Daoy (cell line): ENCODE results near the gene KRTAP5-10. TPM values are rescaled to one million over a fixed set of nuclear protein-coding genes. Genes with fewer than 3 reads are reported as not detected.
A peak's percentile ranks its signal among the peaks of the same experiment; 100 is the strongest.
"Not testable (repeated sequence)": the region's sequence is repeated elsewhere in the genome, so short reads cannot be mapped to it uniquely, and the experiment has no call there.

Source experiments
- DNase-seq: peaks from one replicate; pipeline ENCODE4 v3.0.0-alpha.2; 2015; ENCODE audit warnings: low read depth
- total RNA-seq: library from RNA; depleted of rRNA; stranded (reverse); fragments of >200 nt; shearing (Covaris generic); gene quantifications from 2 replicates; pipeline ENCODE4 v1.2.3, GENCODE V29; 2014

KRTAP5-10 gene
- total RNA-seq, 1 experiment from 2014 or later, result not detected

DNA sequence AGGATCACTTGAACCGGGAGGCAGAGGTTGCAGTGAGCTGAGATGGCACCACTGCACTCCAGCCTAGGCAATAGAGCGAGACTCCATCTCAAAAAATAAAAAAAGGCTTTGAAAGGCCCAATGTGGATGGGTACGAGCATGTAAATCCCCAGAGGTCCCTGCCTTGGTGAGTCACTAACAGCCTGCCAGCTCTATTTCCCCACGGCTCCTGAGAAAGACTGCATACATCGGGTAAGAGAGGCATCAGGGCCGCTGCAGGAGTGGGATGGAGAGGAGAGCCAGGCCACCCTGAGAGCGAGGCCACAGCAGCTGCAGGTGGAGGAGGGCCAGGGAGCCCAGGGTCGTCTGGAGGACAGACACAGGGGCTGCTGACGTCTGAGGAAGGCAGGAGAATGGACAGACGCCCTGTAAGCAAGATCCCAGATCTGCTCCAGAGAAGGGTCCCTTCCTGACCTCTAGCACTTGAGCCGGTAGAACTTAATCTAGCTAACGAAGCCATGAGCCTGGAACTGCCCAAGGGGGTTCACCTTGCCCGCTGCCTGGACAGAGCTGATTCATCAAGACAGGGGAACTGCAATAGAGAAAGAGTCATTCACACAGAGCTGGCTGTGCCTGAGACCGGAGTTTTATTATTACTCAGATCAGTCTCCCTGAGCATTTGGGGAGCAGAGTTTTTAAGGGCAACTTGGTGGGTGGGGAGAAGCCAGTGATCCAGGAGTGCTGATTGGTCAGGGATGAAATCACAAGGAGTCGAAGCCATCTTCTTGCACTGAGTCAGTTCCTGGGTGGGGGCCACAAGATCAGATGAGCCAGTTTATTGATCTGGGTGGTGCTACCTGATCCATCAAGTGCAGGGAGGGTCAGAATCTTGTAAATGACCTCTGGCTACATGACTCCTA is 22.2 kb upstream of the KRTAP5-10 start:
- DNase-seq, result peak; percentile 21

- DNase-seq, result no peak
Measured at GRCh38 chr11:71543866-71544265, 21.5 kb upstream of the KRTAP5-10 start.

DNA sequence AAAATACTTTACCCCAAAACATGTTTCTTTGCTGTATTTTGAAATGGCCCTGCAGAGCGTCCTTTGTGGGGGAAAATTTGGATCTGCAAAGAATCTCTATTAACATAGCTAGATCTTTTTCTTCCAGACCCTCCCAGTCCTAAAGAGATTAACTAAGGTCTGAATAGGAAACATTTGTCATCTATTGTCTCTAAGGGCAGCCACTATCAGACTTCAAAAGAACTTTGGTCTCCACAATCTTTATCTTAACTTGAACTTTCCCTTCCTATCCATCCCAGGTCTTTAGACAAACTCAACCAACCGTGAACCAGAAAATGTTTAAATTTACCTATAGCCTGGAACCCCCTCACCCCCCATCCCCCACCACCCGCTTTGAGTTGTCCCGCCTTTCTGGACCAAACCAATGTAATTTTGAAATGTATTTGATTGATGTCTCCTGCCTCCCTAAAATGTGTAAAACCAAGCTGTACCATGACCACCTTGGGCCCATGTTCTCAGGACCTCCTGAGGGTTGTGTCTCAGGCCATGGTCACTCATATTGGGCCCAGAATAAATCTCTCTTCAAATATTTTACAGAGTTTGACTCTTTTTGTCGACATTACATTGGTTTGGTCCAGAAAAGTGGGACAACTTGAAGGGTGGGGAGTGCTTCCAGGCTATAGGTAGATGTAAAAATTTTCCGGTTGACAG is 20.7 kb upstream of the KRTAP5-10 start:
- no peak for DNase-seq

DNA sequence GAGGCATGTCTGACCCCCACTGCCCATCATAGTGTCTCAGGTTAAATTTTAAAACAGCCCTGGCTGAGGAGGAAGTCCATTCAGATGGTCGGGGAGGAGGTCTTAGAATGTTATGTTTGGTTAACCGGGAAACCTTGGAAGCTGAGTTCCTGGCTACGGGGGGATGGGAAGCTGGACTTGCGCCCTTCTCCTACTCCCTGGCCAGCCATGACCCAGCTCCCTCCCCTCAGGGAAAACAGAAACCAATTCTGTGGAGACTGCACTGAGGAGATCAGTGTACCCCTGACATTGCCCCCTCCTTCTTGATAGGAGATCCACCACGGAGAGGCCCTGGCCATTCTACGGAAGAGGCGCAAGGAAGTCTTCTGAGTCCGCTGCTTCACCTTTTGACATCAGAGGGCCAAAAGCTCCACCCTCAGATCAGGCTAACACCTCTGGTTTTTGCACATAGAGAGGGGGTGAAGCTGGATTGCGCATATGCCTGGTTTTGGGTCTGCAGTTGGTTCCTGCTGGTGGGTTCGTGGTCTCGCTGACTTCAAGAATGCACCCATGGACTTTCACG is 19.9 kb upstream of the KRTAP5-10 start:
- no peak for DNase-seq

DNA sequence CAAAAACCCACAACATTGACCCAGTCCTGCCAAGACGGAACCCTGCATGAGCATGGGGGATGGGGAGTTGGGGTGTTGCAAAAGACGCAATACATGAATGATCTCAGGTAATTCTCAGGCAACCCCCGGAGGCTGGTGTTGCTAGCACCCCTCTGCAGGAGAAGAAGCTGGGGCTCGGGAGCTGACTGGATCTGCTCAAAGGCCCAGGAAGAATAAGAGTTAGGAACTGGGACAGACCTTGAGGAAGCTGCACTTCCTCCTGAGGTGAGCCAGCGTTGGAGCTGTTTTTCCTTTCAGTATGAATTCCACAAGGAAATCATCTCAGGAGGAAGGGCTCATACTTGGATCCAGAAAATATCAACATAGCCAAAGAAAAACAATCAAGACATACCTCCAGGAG is 17.2 kb upstream of the KRTAP5-10 start, which contains the start of gene KRTAP5-9:
TSS of gene KRTAP5-9 (plus strand) at position 301 of the 400 bp plus-strand sequence. CDS start 238 bp downstream, outside the sequence.
- DNase-seq, result no peak

- no peak for DNase-seq
Measured at GRCh38 chr11:71548716-71549151, 16.6 kb upstream of the KRTAP5-10 start.

GRCh38 chr11:71551711-71552110 is 13.7 kb upstream of the KRTAP5-10 start:
- no peak for DNase-seq

- no peak for DNase-seq
Measured at GRCh38 chr11:71554996-71555395, 10.4 kb upstream of the KRTAP5-10 start.

- no peak for DNase-seq
Measured at GRCh38 chr11:71555508-71555907, 9.9 kb upstream of the KRTAP5-10 start.

- no peak for DNase-seq
Measured at GRCh38 chr11:71556018-71556417, 9.3 kb upstream of the KRTAP5-10 start.

DNA sequence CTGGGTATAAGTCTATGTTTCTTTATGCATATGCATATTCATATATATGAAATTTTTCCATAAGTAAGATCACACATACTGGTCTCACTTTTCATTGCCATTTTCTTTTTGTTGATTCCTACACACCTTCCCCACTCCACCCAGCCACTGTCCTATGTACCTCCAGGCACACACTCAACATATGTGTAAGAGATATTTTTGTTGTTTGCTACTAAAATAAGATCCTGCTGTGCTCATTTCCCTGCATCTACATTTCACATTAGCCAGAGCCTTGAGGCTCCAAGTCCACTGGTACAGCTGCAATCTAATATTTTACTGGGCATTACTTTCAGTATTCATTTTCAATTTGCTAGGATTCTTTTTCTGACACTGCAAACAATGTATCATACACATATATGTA is 8.1 kb upstream of the KRTAP5-10 start:
- DNase-seq, result no peak

DNA sequence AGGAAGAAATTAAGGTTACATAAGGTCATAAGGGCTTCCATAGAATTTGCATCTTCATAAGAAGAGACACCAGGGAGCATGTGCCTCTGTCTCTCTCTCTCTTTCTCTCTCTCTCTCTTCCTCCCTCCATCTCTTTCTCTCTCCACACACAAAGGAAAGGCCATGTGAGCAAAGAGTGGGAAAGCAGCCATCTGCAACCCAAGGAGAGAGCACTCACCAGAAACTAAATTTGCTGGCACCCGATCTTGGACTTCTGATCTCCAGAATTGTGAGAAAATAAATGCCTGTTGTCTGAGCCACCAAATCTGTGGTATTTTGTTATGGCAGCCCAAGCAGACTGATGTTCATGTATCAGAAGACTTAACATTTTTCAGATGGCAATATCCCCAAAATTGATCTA is 6.4 kb upstream of the KRTAP5-10 start:
- no peak for DNase-seq

GRCh38 chr11:71562120-71562519 is 3.2 kb upstream of the KRTAP5-10 start:
- DNase-seq, result no peak

DNA sequence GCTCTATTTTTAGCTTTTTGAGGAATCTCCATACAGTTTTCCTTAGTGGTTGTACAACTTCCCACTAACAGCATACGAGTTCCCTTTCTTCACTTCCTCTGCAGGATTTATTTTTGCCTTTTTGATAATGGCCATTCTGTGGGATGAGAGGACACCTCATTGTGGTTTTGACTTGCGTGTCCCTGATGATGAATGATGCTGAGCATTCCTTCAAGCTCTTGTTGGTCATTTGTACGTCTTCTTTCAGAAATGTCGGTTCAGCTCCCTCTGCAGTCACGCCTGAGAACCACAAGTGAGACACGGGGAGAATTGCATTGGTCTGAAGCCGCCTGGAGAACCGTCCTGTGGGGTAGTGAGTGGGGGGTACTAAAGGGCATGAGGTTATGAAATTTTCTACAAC is 2.0 kb upstream of the KRTAP5-10 start:
- DNase-seq, result peak; percentile 61

- DNase-seq, result no peak
Measured at GRCh38 chr11:71564430-71564829, 933 bp upstream of the KRTAP5-10 start.

DNA sequence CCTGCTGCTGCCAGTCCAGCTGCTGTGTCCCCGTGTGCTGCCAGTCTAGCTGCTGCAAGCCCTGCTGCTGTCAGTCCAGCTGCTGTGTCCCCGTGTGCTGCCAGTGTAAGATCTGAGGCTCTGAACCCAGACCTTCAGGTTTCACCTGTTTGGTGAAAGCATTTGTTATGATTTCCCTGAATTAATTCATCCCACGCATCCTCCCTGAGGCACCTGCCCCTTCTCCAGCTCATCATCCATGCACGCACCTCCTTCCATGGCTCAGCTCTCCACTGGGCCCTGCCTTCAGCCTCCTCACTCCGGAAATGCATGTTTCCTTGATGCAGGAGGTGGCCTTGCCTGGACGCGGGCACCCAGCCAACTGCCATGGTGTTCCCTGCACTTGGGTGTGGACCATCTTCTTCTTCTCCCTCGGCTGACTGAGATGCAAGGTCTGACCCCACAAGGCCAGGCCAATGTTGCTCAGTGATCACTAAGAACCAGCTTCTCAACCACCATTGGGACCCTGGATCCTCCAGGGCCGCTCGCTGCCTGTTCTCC is 788 bp downstream of the KRTAP5-10 start:
- no peak for DNase-seq

GRCh38 chr11:71566626-71567599 is 1.6 kb downstream of the KRTAP5-10 start:
- not testable (repeated sequence) for DNase-seq

GRCh38 chr11:71567633-71568032 is 2.3 kb downstream of the KRTAP5-10 start:
- DNase-seq, result not testable (repeated sequence)

DNA sequence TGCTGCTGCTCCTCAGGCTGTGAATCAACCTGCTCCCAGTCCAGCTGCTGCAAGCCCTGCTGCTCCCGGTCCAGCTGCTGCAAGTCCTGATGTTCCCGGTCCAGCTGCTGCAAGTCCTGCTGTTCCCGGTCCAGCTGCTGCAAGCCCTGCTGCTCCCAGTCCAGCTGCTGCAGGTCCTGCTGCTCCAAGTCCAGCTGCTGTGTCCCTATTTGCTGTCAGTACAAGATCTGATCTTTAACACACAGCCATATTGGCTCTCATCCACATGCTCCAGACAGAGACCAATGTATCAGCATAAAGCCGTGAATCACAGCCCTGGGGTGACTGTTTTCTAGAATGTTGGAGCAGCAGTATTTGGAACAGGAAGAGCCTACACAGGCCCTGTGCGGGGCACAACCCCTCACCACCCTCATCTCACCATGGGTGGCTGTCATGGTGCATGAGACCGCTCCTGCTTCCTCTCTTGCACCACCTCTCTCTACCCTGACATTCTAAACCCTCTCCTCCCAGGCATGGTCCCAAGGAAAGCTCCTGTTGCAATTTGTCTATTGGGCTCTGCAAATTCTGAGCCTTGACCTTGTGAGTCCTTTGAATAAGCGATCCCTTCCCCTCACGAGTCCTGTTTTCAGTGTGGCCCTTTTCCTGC is 3.5 kb downstream of the KRTAP5-10 start:
- DNase-seq, result no peak

DNA sequence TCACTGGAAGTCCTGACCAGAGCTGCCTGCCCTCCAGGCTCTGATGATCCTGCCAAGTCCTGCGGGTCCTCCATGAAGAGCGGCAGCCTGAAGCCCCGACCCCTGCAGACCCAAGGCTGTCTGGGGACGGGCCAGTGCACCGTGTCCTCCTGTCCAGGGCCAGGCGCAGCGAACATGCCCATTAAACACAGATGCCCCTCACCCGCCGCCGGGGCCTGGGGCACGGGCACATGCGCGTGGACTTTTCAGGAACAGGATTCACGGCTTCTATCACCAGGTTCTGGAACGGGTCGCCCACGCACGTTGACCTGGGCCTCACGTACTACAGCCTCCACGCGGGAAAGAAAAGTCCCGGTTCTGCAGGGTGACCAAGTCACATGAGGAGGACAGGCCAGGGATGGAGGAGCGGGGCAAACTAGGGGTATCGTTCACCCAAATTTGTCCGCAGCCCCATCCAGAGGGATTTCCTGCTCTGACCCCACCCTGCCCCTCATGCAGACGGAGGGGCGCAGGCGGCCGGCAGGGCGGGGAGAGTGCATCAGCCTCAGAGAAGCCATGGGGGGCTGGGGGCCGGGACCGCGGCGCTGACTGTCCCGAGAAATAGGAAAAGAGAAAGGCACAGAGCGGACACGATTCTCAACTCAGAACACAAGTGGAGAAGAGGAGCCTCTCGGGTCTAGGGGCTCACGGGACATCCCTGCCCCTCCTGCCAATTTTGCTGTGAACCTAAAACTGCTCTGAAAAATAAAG is 5.9 kb downstream of the KRTAP5-10 start:
- DNase-seq, result not testable (repeated sequence)
